ENCODE data around the gene HOXD9. TPM values are rescaled to one million over a fixed set of nuclear protein-coding genes. Genes with fewer than 3 reads are reported as not detected.

The HOXD9 gene
- polyA plus RNA-seq, 1 of the 3 experiments (the other 2 are of a cell fraction): 4.8 TPM

DNA sequence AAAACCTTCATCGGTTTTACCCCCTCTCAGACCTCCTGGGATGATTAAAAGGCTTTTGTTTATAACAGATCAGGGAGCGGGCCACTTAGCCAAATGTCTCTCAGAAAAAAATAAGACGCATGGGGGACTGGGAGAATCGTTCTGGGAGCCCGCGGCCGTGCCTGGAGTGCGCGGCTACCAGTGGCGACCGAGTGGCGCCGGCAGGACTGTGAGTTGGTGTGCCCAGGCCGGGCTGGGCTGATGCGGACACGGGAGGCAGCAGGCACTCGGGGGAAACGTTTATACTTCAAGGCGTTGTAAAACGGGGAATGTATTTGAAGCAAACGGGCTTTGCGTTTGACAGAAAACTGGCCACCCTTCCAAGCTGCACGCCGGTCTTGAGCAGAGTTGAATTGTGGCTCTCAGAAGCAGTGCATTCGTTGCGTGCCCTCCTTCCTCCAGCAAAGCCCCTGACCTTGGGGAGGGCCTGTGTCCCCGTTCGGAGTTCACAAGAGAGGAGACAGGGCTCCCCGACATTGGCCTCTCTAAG, 10.6 kb upstream of the HOXD9 start:
- no peak for TF ChIP-seq TEAD4 (IDR thresholded peaks at IDR 0.05; ENCODE audit: borderline replicate concordance, insufficient read depth)
- no peak for TF ChIP-seq MEF2A (IDR thresholded peaks at IDR 0.05; ENCODE audit: borderline replicate concordance, low read depth)
- no peak for TF ChIP-seq RFX5 (IDR thresholded peaks at IDR 0.05; ENCODE audit: low read length)
- no peak for TF ChIP-seq GABPA (IDR thresholded peaks at IDR 0.05; ENCODE audit: low read depth)
- TF ChIP-seq FOXJ3 (CRISPR knock-in tag; IDR thresholded peaks at IDR 0.05): no peak
- TF ChIP-seq CHD2 (IDR thresholded peaks at IDR 0.05; ENCODE audit: low read length, partially characterized antibody): no peak
- TF ChIP-seq NFIC (IDR thresholded peaks at IDR 0.05; ENCODE audit: borderline replicate concordance): no peak
- no peak for TF ChIP-seq TAF1 (IDR thresholded peaks at IDR 0.05; ENCODE audit: borderline replicate concordance, low read depth, low read length)
- no peak for TF ChIP-seq RCOR1 (IDR thresholded peaks at IDR 0.05; ENCODE audit: low read length)
- no peak for TF ChIP-seq ZBTB33 (IDR thresholded peaks at IDR 0.05; ENCODE audit: borderline replicate concordance, low read depth)
- no peak for TF ChIP-seq RXRA (IDR thresholded peaks at IDR 0.05; ENCODE audit: borderline replicate concordance, low read depth)
- TF ChIP-seq NRF1 (IDR thresholded peaks at IDR 0.05; ENCODE audit: low read depth, low read length): no peak
- TF ChIP-seq FOXM1 (IDR thresholded peaks at IDR 0.05; ENCODE audit: low read depth): no peak
- TF ChIP-seq, protein P1, sequence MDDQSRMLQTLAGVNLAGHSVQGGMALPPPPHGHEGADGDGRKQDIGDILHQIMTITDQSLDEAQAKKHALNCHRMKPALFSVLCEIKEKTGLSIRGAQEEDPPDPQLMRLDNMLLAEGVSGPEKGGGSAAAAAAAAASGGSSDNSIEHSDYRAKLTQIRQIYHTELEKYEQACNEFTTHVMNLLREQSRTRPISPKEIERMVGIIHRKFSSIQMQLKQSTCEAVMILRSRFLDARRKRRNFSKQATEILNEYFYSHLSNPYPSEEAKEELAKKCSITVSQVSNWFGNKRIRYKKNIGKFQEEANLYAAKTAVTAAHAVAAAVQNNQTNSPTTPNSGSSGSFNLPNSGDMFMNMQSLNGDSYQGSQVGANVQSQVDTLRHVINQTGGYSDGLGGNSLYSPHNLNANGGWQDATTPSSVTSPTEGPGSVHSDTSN (IDR thresholded peaks at IDR 0.05): no peak
- TF ChIP-seq EP300 (IDR thresholded peaks at IDR 0.05; ENCODE audit: borderline replicate concordance in 1 of 2, low read depth in 1 of 2, low read length in 1 of 2): no peak
- TF ChIP-seq, protein P2, sequence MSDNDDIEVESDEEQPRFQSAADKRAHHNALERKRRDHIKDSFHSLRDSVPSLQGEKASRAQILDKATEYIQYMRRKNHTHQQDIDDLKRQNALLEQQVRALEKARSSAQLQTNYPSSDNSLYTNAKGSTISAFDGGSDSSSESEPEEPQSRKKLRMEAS (IDR thresholded peaks at IDR 0.05; ENCODE audit: low read depth): no peak
- Histone ChIP-seq H3F3A (replicated peaks; ENCODE audit: insufficient read depth) (peaks cover 3% of the 10 kb centered on the region), H3K9me3 (no peaks in the 10 kb centered on the region), H3K4me2 (no peak overlapping the region; the same call in 1 of the 2 replicates), H4K20me1 (ENCODE audit: insufficient read depth) (no peaks in the 10 kb centered on the region), H3K9ac (no peak overlapping the region), H3K4me3 (ENCODE audit: low read depth in 2 of 2, low read length in 1 of 2) (no peak overlapping the region), H3K9me2 (no peaks in the 10 kb centered on the region), H3K4me1 (ENCODE audit: control insufficient read depth in 1 of 2, insufficient read depth in 2 of 2, low read depth in 1 of 2, low read length in 1 of 2) (peaks cover 0 to 6% of the 10 kb centered on the region in 2 experiments; a peak in 2 of 4 replicates), H3K27ac (ENCODE audit: low read depth in 2 of 2, low read length in 1 of 2) (no peak overlapping the region), H3K36me3 (replicated peaks in 1 of 2; ENCODE audit: control insufficient read depth in 1 of 2, insufficient read depth in 2 of 2, low read length in 1 of 2) (no peaks in the 10 kb centered on the region), H2AFZ (ENCODE audit: low read depth) (no peak overlapping the region), H3K27me3 (ENCODE audit: insufficient read depth) (peaks cover 67% of the 10 kb centered on the region), H3K79me2 (ENCODE audit: insufficient read depth) (no peaks in the 10 kb centered on the region)
- POLR2A ChIA-PET: interaction anchor here (1.1 kb wide), 1 partner anchor 525 kb away, joined by 4 read pairs; no protein-coding TSS in a partner anchor
- CTCF ChIA-PET: interaction anchor here (0.5 to 17.7 kb wide), 32 partner anchors 10 to 1084 kb away, joined by 3 to 264 read pairs (median 6); partner anchors contain the start of genes EVX2, HOXD12, HOXD13 and HOXD9
- no peak for DNase-seq
- WGBS (ENCODE audit: low lambda C conversion rate): 49% methylated on average over 22 of the region's 29 CpGs
